H1 (cell line): ENCODE results near the gene CAP1.

Experiments
- ATF3 ChIP-seq: IDR thresholded peaks from 2 replicates; pipeline ENCODE4 v1.6.1; 2011; ENCODE audit warnings: low read depth, mild to moderate bottlenecking, low read length; ENCODE audit not compliant: insufficient read depth
- BACH1 ChIP-seq: IDR thresholded peaks from 2 replicates; pipeline ENCODE4 v1.6.1; 2012; ENCODE audit warnings: low read length, improper control_type of control experiment
- BCL11A ChIP-seq, 2 experiments: IDR thresholded peaks; one replicate each; pipeline ENCODE4 v1.6.1; 2011; ENCODE audit warnings: low read depth in 2 of 2, low read length in 2 of 2, mild to moderate bottlenecking in 2 of 2
- BRCA1 ChIP-seq: IDR thresholded peaks from 2 replicates; pipeline ENCODE4 v1.6.1; 2012; ENCODE audit warnings: low read depth, low read length, improper control_type of control experiment
- CREB1 ChIP-seq: IDR thresholded peaks from 2 replicates; pipeline ENCODE4 v1.6.1; 2012; ENCODE audit warnings: inconsistent platforms
- CTCF ChIP-seq, 3 experiments: IDR thresholded peaks; 1 replicate in 2 of 3; 2 replicates in 1 of 3; pipeline versions ENCODE4 v1.5.1 to v1.6.1; 2011; ENCODE audit warnings: low read length in 3 of 3, mild to moderate bottlenecking in 3 of 3, inconsistent platforms in 2 of 3, low read depth in 1 of 3, moderate library complexity in 1 of 3; ENCODE audit not compliant: insufficient read depth in 1 of 3; ENCODE audit errors: control extremely low read depth in 1 of 3
- JUN ChIP-seq: IDR thresholded peaks from 2 replicates; pipeline ENCODE4 v1.6.1; 2011; ENCODE audit warnings: low read depth, mild to moderate bottlenecking, improper control_type of control experiment, low read length
- MAX ChIP-seq: IDR thresholded peaks from 2 replicates; pipeline ENCODE4 v1.6.1; 2012; ENCODE audit warnings: inconsistent platforms
- NRF1 ChIP-seq: IDR thresholded peaks from 2 replicates; pipeline ENCODE4 v1.6.1; 2011; ENCODE audit warnings: mild to moderate bottlenecking, low read depth, low read length, improper control_type of control experiment
- POLR2A ChIP-seq, 2 experiments: IDR thresholded peaks; 1 replicate in 1 of 2; 2 replicates in 1 of 2; pipeline ENCODE4 v1.6.1; 2011; ENCODE audit warnings: low read depth in 2 of 2, low read length in 2 of 2, mild to moderate bottlenecking in 2 of 2; ENCODE audit errors: control extremely low read depth in 1 of 2
- POLR2AphosphoS5 ChIP-seq: IDR thresholded peaks from 2 replicates; pipeline ENCODE4 v1.6.1; 2011; ENCODE audit warnings: low read depth, low read length
- RXRA ChIP-seq: IDR thresholded peaks from 2 replicates; pipeline ENCODE4 v1.6.1; 2011; ENCODE audit warnings: low read depth, mild to moderate bottlenecking, low read length, moderate library complexity; ENCODE audit not compliant: insufficient read depth
- USF2 ChIP-seq: IDR thresholded peaks from 2 replicates; pipeline ENCODE4 v1.6.1; 2011; ENCODE audit warnings: low read length, improper control_type of control experiment

- TF ChIP-seq BACH1 (no peak), POLR2AphosphoS5 (no peak), JUN (no peak), POLR2A (IDR thresholded peaks at IDR 0.05; ENCODE audit: control extremely low read depth in 1 of 2, low read depth in 2 of 2, low read length in 2 of 2) (no peak), NRF1 (no peak), BCL11A (IDR thresholded peaks at IDR 0.05; ENCODE audit: low read depth in 2 of 2, low read length in 2 of 2) (no peak), CTCF (IDR thresholded peaks at IDR 0.05; ENCODE audit: control extremely low read depth in 1 of 3, insufficient read depth in 1 of 3, low read depth in 1 of 3, low read length in 3 of 3) (no peak), RXRA (no peak), CREB1 (no peak), ATF3 (no peak), MAX (no peak), USF2 (no peak), BRCA1 (no peak)
These were observed 18.2 kb downstream of the CAP1 start for GRCh38 chr1:40058453-40059337.
